Dendritic cell treated with granulocyte-macrophage colony-stimulating factor and Interleukin-4, amounts not matched to agents 40 ng/mL and 50 ng/mL, for 4 days (primary cell): Measurements from ENCODE around the gene SLC24A4.

Experiments
- H3K27ac Mint-ChIP-seq: one replicate; pipeline ENCODE4 v1.8.0; 2022; ENCODE audit warnings: mild to moderate bottlenecking, mixed read lengths
- H3K27me3 Mint-ChIP-seq: one replicate; pipeline ENCODE4 v1.8.0; 2022; ENCODE audit warnings: mild to moderate bottlenecking, mixed read lengths
- H3K36me3 Mint-ChIP-seq: one replicate; pipeline ENCODE4 v1.8.0; 2022; ENCODE audit warnings: low read depth, mixed read lengths
- H3K4me1 Mint-ChIP-seq: one replicate; pipeline ENCODE4 v1.8.0; 2022; ENCODE audit warnings: low read depth, mixed read lengths
- H3K4me3 Mint-ChIP-seq: one replicate; pipeline ENCODE4 v1.8.0; 2022; ENCODE audit warnings: mild to moderate bottlenecking, moderate library complexity, mixed read lengths
- H3K9me3 Mint-ChIP-seq: one replicate; pipeline ENCODE4 v1.8.0; 2022; ENCODE audit warnings: mixed read lengths
- intact Hi-C: fragments of 100-400 bp; cut with micrococcal nuclease; formaldehyde crosslinking; loops from one replicate; pipeline ENCODE4 v1.15.0; 2022

The SLC24A4 gene

GRCh38 chr14:92544051-92544720 lies 221.2 kb downstream of the SLC24A4 start:
- Mint-ChIP-seq H3K36me3 (peaks cover 31% of the 10 kb centered on the region), H3K4me1 (peaks cover 46% of the 10 kb centered on the region), H3K27me3 (no peaks in the 10 kb centered on the region), H3K27ac (no peak overlapping the region), H3K4me3 (no peak overlapping the region), H3K9me3 (no peaks in the 10 kb centered on the region)
- intact Hi-C loops: no loop called here

GRCh38 chr14:92546347-92547053 lies 223.5 kb downstream of the SLC24A4 start:
- no peak overlapping the region for H3K4me3 Mint-ChIP-seq
- no peaks in the 10 kb centered on the region for H3K9me3 Mint-ChIP-seq
- peaks cover 43% of the 10 kb centered on the region for H3K36me3 Mint-ChIP-seq
- H3K4me1 Mint-ChIP-seq: peaks cover 51% of the 10 kb centered on the region
- H3K27ac Mint-ChIP-seq: no peak overlapping the region
- no peaks in the 10 kb centered on the region for H3K27me3 Mint-ChIP-seq
- intact Hi-C loops: no loop called here

GRCh38 chr14:92549105-92549858 lies 226.3 kb downstream of the SLC24A4 start:
- intact Hi-C loops: no loop called here
- H3K4me3 Mint-ChIP-seq: no peak overlapping the region
- peaks cover 58% of the 10 kb centered on the region for H3K4me1 Mint-ChIP-seq
- H3K36me3 Mint-ChIP-seq: peaks cover 62% of the 10 kb centered on the region
- H3K27ac Mint-ChIP-seq: peak overlapping the region; percentile 69
- H3K9me3 Mint-ChIP-seq: no peaks in the 10 kb centered on the region
- H3K27me3 Mint-ChIP-seq: peaks cover 5% of the 10 kb centered on the region

- Mint-ChIP-seq H3K27ac (peak overlapping the region; percentile 69), H3K4me3 (no peak overlapping the region), H3K4me1 (peaks cover 58% of the 10 kb centered on the region), H3K27me3 (peaks cover 5% of the 10 kb centered on the region), H3K9me3 (no peaks in the 10 kb centered on the region), H3K36me3 (peaks cover 62% of the 10 kb centered on the region)
- intact Hi-C loops: no loop called here
These were observed 226.9 kb downstream of the SLC24A4 start for GRCh38 chr14:92549859-92550230.
